Ureter (tissue), 1 donor: Measurements from ENCODE around the gene SULT1C3. TPM values are rescaled to one million over a fixed set of nuclear protein-coding genes. Genes with fewer than 3 reads are reported as not detected.

Experiments
- DNase-seq: peaks from one replicate; pipeline ENCODE4 v3.0.0-alpha.2; 2020; ENCODE audit warnings: low spot score
- total RNA-seq: library from RNA; stranded (reverse); gene quantifications from one replicate; pipeline ENCODE4 v1.2.4, GENCODE V29; 2023
- donor health status: DM: yes; HTN: yes; CAD: no.

SULT1C3 gene
- total RNA-seq, result not detected

DNA sequence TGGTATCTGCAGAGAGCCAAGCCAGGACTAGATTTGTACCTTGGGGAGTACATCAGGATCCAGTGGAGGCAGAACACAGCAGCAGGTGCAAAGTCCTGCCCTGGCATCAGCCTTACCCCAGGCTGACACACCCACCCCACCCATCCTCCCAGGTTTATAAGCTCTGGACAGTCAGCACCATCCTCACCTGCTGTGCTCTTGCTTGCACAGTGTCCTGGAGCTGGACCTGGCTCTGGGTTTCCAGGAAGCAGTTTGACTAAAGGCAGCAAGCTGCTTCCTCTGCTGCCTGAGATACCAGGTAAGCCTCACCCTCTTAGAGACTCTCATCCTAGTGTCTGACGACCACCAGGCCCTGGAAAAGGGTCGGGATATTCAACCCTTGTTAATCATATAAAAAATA is at the start of gene SULT1C3:
Gene SULT1C3, plus strand, starts transcription at position 183 of the 400 bp plus-strand sequence. CDS start 7,227 bp downstream, outside the sequence.
- DNase-seq, result no peak

DNA sequence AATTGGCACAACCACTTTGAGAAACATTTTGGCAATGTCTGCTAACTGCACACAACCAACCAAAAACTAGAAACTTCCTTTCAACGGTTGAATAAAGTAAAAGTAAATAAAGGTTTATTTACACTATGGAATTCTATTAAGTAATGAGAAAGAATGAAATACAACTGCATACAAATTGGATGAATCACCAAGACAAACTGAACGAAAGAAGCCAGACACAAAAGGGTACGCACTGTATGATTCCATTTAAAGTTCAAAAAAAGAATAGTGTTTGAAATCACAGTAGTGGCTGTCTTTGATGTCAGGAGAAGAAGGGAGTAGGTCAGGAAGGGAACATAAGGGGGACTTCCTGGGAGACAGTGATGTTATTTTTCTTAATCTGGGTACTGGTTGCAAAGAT is 46.5 kb upstream of the SULT1C3 start:
- DNase-seq, result no peak

DNA sequence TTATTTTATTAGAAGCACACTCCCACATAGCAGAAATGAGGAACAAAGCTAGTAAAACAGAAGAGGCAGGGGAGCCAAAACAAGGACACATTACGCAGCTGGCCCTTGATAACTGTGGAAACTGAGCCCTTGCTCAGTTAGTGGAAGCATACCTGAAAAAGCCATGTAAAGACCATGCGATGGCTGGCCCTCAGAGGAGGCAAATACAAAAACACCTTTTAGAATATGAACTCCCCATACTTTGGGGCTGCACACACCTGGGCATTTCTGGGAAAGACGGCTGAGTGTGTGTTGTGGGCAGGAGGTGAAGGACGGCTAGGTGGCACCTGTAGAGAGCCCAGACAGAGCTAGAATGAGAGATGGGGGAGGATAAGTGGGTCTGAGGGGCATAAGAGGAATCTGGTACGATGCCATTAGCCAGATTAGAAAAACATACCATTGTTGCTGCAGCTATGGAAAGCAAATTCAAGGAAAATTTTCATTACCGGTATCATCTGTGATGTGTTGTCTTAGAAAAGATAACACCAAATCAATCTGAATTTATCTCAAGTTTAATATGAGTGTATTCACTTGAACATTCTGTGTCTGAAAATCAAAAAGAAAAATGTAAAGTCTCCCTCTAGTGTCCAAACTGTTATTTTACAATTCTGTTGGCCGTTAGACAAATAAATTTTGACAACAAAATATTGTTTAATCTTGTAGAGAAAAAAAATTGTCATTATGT is 45.2 kb upstream of the SULT1C3 start:
- DNase-seq, result no peak

DNA sequence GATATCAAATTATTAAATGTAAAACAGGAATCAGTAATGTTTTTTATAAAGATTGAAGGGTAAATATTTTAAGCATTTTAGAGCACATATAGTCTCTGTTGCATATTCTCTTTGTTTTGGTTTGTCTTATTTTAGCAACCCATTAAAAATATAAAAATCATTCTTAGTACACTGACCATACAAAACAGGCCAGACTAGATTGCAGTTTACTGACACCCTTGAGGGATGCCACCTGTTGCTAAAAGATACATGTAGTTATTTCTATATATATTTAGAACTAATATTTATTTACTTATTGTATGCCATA is 44.7 kb upstream of the SULT1C3 start:
- DNase-seq, result no peak

DNA sequence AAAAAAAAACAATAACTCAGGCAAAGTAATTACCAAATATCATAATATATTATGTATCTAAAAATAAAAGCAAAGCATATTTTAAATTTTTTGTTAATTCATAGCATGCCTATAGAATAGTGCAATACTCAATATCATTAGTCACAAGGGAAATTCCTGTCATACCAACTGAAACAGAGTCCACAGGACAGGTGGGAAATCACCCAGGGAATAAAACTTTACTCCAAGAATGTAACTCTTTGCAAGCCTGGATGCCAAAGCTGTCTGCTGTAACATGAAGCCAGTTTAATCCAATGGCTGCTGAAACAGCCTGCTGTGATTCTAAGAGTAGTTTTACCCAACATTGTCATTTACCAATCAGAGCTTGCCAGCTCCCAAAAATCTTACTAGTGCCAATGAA is 40.0 kb upstream of the SULT1C3 start:
- DNase-seq, result no peak

DNA sequence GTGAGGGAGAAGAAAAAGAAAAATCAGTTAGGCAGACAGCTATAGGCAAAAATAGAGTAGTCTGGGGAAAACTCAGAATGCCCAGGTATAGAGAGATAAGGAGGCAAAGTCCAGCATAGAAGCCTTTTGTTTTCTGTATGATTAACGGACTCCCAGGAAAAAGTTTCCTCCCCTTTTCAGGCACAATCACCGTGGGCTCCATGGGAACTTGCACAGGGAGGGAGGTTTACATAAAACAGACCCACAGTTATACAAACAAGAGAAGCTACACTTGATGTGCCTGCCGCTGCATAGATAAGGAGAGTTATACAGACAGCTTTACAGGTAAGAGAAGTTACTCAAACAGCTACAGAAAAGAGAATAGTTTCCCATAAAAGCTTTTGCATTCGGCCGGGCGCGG is 39.2 kb upstream of the SULT1C3 start:
- DNase-seq, result no peak

DNA sequence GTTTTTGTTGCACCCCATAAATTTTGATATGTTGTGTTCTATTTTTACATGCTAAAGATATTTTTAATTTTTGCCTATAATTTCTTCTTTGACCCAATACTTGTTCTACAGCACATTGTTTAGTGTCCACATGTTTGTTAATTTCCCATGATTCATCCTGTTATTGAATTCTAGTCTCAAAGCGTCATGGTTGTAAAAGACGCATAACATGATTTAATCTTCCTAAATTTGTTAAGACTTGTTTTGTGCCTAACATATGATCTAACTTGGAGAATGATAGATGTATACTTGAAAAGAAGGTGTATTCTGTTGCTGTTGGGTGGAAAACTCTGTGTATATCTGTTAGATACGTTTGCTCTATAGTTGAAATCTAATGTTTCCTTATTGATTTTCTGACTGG is 27.1 kb upstream of the SULT1C3 start:
- DNase-seq, result no peak

DNA sequence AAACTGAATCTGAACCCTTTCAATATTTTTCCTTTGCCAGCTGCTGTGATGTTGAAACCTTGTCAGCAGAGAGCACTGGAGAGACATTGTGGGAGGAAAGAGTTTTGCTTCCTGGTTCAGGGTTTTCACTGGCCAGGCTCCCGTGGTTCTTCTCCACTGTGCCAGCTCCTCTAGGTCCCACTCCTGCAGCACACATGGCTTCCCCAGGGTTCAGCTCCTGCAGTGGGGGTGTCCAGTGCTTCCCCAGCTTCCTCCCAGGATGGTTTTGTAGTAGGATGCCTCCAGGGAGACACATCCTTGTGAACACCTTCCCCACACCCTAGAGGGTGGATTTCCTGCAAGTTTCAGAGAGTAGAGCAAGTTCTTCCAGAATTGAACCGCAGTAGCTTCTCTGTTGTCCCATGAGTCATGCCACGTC is 24.0 kb upstream of the SULT1C3 start:
- DNase-seq, result peak; percentile 52

DNA sequence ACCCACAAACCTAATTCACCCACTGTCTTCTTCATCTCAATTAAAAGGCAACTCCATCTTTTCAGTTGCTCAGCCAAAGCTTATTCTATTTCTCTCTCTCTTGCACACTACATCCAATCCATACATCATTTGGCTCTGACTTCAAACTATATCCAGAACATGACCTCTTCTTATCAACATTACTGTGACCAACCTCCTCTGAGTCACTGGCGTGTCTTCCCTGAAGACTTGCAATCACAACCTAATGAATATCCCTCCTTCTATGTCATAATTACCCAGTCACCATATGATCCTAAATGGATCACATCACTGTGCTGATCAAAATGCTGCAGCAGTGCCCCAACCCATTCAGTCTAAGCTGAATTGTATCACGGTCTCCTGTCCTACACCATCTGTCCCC is 22.6 kb upstream of the SULT1C3 start:
- no peak for DNase-seq

DNA sequence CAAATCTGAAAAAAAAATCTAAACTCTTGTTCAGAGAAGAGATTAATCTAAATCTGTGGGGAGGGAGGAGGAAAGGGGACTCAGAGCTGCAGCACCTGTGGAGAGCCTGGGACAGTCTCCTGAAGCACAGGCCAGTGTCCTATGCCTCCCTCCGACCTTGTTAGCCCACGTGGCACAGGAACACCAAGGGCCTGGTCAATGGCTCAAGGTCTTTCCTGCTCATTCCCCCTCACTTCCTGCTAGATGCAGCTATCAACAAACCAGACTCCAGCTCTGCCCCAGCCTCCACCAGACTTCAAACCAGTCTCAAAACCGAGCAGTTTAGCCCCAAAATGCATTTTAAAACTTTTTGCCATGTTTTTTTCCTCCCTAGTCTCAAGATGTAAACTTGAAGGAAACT is 20.1 kb upstream of the SULT1C3 start:
- DNase-seq, result no peak

DNA sequence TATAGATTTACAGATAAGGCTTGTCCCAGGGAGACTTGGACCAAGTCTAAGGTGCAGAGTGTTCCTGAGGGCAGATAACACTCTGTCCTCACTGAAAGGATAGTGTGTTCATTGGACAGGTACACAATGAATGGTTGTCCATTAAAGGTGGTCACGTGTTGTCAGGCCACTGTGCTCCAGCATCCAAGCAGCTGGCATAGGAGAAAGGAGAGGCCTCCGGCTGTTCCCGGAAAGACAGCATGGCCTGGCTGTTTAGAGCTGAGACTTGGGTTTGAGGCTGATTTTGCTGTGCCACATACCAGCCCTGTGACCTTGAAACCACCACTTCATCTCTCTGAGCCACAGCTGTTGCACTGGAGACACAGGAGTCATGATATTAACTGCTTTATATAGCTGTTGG is 19.6 kb upstream of the SULT1C3 start:
- DNase-seq, result no peak

DNA sequence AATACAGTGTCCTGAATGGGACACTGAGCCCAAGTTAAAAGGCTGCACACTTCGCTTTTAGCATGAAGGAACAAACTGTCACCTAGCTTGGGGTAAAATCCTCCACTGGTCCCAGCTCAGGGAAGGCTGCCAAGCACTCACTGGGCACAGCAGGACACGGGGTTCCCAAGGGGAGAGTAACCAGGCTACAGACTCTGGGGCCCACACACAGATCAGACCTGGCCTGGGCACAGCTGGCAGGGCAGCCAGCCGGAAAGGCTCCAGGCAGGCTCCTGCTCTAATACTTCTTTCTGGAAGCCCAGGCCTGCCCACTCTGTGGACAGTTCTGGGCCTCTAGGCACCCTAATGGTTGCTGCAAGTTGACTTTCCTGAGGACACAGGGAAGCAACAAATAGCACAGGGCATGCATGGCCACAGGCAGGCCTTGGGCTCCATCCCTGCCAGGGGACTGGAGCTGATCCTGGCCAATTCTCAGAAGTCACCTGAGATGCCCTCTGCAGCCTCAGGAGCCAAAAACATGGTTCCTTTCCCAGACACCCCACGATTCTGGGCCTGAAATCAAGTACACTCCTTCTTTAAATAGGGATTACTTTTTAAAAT is 18.7 kb upstream of the SULT1C3 start:
- DNase-seq, result no peak

DNA sequence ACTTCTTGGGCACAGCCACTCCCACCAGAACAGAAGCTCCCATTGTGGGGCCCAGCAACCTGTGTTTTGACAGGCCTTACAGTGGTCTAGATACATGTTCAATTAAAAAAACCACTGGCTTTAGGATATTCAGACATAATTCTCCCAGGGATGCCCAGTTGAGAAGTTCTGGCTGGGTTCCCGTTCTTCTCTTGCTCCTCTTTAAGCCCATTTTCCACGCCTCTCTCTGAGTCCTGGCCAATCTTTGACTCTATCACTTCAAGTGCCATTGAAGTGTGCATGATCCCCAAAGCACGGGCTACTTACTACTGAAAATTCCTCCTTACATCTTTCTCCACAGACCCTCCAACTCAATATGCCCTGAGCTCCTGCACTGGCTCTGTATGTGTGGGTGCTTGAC is 17.5 kb upstream of the SULT1C3 start:
- DNase-seq, result no peak

DNA sequence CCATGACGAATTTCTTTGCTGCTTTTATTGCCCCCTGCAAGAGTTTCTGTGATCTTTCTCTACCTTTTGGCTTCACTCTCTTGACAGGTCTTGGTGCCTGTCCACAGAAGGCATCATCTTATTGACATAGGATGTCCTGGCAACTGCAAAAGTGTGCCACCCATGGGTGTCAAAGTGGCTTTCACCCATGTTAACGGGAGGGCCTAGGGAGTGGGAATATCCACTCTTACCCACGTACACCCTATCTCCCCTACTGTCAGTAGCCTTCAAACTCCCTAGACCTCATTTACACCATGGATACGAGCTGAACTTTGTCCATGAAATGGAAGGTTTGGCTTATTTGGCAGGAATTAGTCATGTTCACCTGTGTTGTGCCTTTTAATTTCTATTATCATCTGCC is 16.2 kb upstream of the SULT1C3 start:
- DNase-seq, result no peak

DNA sequence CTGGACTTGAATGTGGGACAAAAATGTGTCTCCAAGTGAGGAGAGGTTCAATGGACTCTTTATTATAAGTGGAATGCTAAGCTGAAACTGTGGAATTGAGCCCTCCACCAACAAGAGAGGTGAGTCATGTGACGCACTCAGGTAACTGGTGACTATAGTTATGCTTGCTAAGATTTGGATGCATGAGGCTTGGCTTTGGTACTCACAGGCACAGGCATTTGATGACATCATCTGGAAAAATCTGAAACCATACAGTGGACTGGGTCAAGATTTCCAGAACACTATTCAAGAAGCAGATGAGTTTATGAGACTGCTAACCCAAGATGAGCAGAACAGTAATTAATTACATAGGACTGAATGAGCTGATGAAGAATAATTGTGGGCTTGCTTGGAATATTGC is 15.7 kb upstream of the SULT1C3 start:
- DNase-seq, result no peak

DNA sequence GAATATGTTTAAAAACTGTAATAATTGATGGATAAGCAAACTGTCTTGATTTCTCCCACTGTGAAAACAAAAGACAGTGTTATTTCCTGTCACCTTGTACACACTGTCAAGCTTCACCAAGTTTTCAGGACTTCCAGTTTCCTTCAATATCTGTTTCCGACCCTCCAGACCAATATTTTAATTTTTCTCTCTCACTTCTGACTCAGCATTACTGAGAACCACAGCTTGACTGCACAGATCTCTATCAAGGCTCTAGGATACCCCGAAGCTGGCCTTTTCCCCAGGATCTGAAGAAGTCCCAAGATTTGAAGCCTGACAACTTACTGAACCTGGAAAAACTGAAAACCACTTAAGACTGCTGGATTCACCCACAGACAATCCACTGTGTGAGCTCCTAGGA is 13.2 kb upstream of the SULT1C3 start:
- no peak for DNase-seq

DNA sequence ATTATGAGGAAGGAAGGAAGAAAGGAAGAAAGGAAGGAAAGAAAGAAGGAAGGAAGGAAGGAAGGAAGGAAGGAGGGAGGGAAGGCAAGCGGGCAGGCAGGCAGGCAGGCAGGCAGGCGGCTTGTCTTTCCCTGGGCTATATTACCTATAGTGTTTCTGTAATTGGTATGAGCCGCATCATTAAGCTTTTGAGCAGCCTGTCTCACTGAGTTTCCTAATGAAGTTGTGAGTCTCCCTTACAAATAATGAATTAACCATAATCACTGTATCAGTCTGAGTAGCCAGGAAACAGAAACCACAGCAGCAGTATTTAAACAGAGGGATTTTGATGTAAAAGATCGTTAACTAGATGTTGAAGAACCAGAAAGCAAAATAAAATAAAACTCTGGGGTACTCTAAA is 11.8 kb upstream of the SULT1C3 start:
- no peak for DNase-seq

DNA sequence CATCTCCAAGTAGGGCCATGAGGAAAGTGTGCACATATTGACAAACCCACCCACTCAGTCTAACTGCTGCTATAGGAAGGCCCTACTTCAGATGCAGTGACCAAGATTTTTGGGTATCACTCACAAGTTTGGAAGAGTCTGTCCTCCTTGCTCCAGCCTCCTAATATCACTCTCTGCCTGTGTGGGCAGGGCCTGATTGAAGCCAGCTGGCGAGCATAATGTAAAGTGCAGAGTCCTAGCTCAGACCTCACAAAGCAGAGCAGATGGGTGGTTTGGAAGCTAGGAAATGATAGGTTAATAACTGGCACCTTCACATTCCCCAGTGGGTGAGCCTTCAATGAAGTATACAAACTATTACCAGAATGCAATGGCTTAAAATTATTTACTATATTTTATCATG is 11.2 kb upstream of the SULT1C3 start:
- no peak for DNase-seq

DNA sequence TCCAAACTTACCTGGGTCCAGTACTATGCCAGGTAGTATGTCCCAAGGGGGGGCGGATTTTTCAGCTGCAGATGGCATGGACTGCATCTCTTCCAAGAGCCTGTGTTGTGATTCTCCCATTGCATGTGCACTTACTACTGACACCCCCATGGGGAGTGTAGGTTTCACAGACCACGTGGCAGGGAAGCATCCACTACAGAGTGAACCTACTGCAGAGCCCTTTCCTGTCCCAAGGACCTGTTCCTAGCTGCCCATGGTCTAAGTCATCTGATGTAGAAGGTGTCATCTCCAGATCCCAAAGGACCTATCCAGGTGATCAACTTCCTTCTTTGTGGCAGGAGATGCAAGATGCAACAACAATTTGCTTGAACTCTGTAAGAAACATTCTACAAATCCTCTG is 9.9 kb upstream of the SULT1C3 start:
- DNase-seq, result no peak

DNA sequence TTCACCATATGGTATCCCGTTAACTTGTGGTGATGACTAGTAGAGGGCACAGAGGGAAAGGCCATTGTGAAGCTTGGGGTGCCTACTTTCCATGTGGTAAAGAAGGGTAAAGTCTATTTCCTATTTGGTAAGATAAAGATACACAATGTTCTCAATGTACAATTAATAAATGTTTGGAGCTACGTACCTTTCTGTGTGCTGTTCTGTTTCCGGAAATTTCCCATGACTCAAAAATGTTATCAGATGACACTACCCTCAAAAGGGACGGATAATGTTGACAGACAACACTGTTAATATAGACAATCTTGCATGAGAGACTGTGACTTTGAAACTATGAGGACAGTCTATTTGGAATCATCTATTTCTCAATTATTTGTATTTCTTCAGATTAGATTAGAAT is 4.2 kb upstream of the SULT1C3 start:
- no peak for DNase-seq

DNA sequence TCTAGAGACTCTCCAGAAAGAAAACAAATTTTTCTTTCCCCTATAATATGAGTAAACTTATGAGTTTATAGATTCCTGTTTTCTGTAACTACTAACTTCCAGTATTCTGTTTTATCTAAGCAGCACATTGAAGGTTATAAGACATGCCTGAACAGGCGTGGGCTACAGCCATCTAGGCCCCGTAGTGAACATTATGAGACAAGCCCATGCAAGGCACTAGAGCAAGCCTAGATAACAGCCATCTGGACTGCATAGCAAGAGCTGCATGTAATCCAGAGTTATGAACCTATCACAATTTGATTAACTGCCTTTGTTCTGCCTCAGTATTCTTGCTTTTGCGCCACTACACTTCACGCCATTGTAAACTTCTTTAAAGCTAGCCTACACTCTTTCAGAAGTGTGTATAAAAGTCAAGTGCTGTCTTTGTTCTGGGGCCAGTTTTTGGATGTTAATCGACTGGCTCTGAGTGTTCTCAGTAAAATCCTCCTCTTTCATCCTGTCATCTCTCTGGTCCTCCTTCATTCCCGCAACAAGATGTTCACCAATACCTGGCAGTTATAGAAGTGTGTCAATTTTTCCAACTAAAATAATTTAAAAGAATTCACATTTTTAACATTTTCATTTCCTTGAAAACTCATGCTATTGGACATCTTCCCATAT is 3.0 kb upstream of the SULT1C3 start:
- no peak for DNase-seq

DNA sequence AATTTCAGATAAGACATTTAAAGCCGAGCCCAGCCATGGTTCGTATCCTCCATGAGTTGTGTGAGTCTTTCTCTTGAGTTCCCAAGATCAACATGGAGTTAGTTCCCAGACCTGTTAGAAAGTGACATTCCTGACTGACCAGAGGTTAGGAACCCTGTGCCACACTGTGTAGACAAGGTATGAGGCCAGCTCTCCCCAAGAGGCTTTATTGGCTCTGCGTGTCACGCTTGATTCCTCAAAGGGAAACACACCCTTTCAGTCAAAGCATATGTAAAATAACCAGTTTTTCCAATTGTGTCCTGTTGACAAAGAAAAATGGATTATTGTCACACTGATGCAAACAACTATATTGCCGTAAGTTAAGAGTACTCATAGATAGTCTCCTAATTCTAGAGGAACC is 1.2 kb downstream of the SULT1C3 start:
- no peak for DNase-seq

DNA sequence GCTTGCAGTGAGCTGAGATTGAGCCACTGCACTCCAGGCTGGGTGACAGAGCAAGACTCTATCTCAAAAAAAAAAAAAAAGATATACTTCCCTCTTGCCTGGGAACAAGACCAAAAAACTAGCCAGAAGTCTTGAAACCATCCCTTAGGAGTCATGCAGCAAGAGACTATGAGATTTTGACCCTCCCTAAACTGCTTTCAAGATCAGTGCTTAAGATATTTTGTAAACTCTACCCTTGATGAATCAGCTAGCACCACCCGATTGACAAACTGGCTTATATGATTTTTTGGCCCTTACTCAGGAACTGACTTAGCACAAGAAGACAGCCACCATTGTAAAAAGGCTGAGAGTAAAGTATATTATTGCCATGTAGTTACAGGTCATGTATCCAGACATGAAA is 3.8 kb downstream of the SULT1C3 start:
- DNase-seq, result no peak
